HEK293 (cell line): ENCODE data around the gene GSTM4.

Experiments used
- CTCF ChIA-PET: fragments of 350-600 bp; formaldehyde crosslinking; extraction: SDS; loops from one replicate; lab custom pipeline; 2021; ENCODE audit warnings: antibody characterized with exemption; lab: Yijun Ruan, JAX
- POLR2A ChIA-PET: fragments of 300-600 bp; formaldehyde crosslinking; extraction: SDS; loops from one replicate; lab custom pipeline; 2020; ENCODE audit warnings: antibody characterized with exemption, inconsistent platforms; lab: Yijun Ruan, JAX
- H3K27ac ChIP-seq: fragments of 200-500 bp; sonication (Bioruptor generic); 2 replicates; pipeline ENCODE4 v1.5.1; 2014; ENCODE audit warnings: low read depth, low read length, control low read depth, inconsistent platforms; ENCODE audit errors: extremely low read depth
- H3K36me3 ChIP-seq, 2 experiments: fragments of 200-500 bp in 1 of 2; sonication (Bioruptor generic) in 1 of 2; 1 replicate in 1 of 2; 2 replicates in 1 of 2; pipeline ENCODE4 v1.5.1; 2014 to 2017; ENCODE audit warnings: inconsistent platforms in 2 of 2, low read length in 2 of 2; ENCODE audit not compliant: control insufficient read depth in 2 of 2, insufficient read depth in 1 of 2
- H3K4me1 ChIP-seq: fragments of 200-500 bp; sonication (Bioruptor generic); 2 replicates; pipeline ENCODE4 v1.5.1; 2014; ENCODE audit warnings: mild to moderate bottlenecking, low read length, inconsistent platforms; ENCODE audit not compliant: control insufficient read depth, insufficient read depth
- H3K4me3 ChIP-seq: 2 replicates; pipeline ENCODE4 v1.5.1; 2011; ENCODE audit warnings: low read depth, mild to moderate bottlenecking, control low read depth, low read length, moderate library complexity
- H3K9me3 ChIP-seq: fragments of 200-500 bp; sonication (Bioruptor generic); 2 replicates; pipeline ENCODE4 v1.5.1; 2014; ENCODE audit warnings: low read depth, low read length, inconsistent platforms; ENCODE audit not compliant: control insufficient read depth, insufficient read depth
- GFI1B ChIP-seq: fragments of 450-650 bp; formaldehyde crosslinking; IDR thresholded peaks from 2 replicates; pipeline ENCODE4 v1.5.1; 2016; ENCODE audit warnings: missing biosample characterization, missing genetic modification characterization
- GLIS2 ChIP-seq: fragments of 450-650 bp; formaldehyde crosslinking; IDR thresholded peaks from 2 replicates; pipeline ENCODE4 v1.5.1; 2016; ENCODE audit warnings: missing biosample characterization, missing genetic modification characterization
- HOXC10 ChIP-seq: sonication (generic); formaldehyde crosslinking; IDR thresholded peaks from 2 replicates; pipeline ENCODE4 v1.8.1; 2023; ENCODE audit warnings: mild to moderate bottlenecking, missing genetic modification reagents
- KLF1 ChIP-seq: fragments of 450-650 bp; formaldehyde crosslinking; IDR thresholded peaks from 2 replicates; pipeline ENCODE4 v1.5.1; 2016; ENCODE audit warnings: missing biosample characterization, missing genetic modification characterization
- SETDB1 ChIP-seq: IDR thresholded peaks from one replicate; pipeline ENCODE4 v1.6.1; 2017; ENCODE audit warnings: mild to moderate bottlenecking, low read length, moderate library complexity, mixed read lengths; ENCODE audit not compliant: insufficient read length
- SP7 ChIP-seq: fragments of 450-650 bp; formaldehyde crosslinking; IDR thresholded peaks from 2 replicates; pipeline ENCODE4 v1.5.1; 2016; ENCODE audit warnings: missing biosample characterization, missing genetic modification characterization
- ZBTB26 ChIP-seq: fragments of 450-650 bp; formaldehyde crosslinking; optimal IDR thresholded peaks from 2 replicates; pipeline ENCODE3; 2016; ENCODE audit warnings: missing biosample characterization, mild to moderate bottlenecking, missing genetic modification characterization
- ZBTB44 ChIP-seq: fragments of 450-650 bp; IDR thresholded peaks from 2 replicates; pipeline ENCODE4 v1.5.1; 2018; ENCODE audit warnings: missing biosample characterization, mild to moderate bottlenecking, missing genetic modification characterization
- ZNF114 ChIP-seq: fragments of 450-650 bp; formaldehyde crosslinking; IDR thresholded peaks from 2 replicates; pipeline ENCODE4 v1.5.0; 2017; ENCODE audit warnings: missing biosample characterization, missing genetic modification characterization
- ZNF132 ChIP-seq: fragments of 450-650 bp; formaldehyde crosslinking; IDR thresholded peaks from 2 replicates; pipeline ENCODE4 v1.5.1; 2017; ENCODE audit warnings: missing biosample characterization, missing genetic modification characterization, borderline replicate concordance
- ZNF280D ChIP-seq: fragments of 450-650 bp; formaldehyde crosslinking; IDR thresholded peaks from 2 replicates; pipeline ENCODE4 v1.5.1; 2016; ENCODE audit warnings: missing biosample characterization, missing genetic modification characterization
- ZNF335 ChIP-seq: fragments of 450-650 bp; formaldehyde crosslinking; conservative IDR thresholded peaks from 2 replicates; pipeline ENCODE4 v1.5.1; 2016; ENCODE audit warnings: missing biosample characterization, missing genetic modification characterization
- ZNF404 ChIP-seq: fragments of 450-650 bp; formaldehyde crosslinking; IDR thresholded peaks from 2 replicates; pipeline ENCODE4 v1.5.1; 2017; ENCODE audit warnings: missing biosample characterization, missing genetic modification characterization
- ZNF423 ChIP-seq: fragments of 450-650 bp; formaldehyde crosslinking; IDR thresholded peaks from 2 replicates; pipeline ENCODE4 v1.5.1; 2016; ENCODE audit warnings: missing biosample characterization, missing genetic modification characterization
- ZNF558 ChIP-seq: fragments of 450-650 bp; formaldehyde crosslinking; IDR thresholded peaks from 2 replicates; pipeline ENCODE4 v1.5.1; 2016; ENCODE audit warnings: missing biosample characterization, missing genetic modification characterization
- ZNF600 ChIP-seq: fragments of 450-650 bp; formaldehyde crosslinking; IDR thresholded peaks from 2 replicates; pipeline ENCODE4 v1.5.1; 2016; ENCODE audit warnings: missing biosample characterization, missing genetic modification characterization
- ZNF664 ChIP-seq: fragments of 450-650 bp; formaldehyde crosslinking; IDR thresholded peaks from 2 replicates; pipeline ENCODE4 v1.5.1; 2016; ENCODE audit warnings: missing biosample characterization, missing genetic modification characterization
- ZNF677 ChIP-seq: fragments of 450-650 bp; IDR thresholded peaks from 2 replicates; pipeline ENCODE4 v1.5.0; 2018; ENCODE audit warnings: missing biosample characterization, mild to moderate bottlenecking, missing genetic modification characterization, moderate library complexity
- ZNF830 ChIP-seq: fragments of 450-650 bp; IDR thresholded peaks from 2 replicates; pipeline ENCODE4 v1.5.0; 2018; ENCODE audit warnings: missing biosample characterization, missing genetic modification characterization, low read depth, mild to moderate bottlenecking, moderate library complexity
- TF ChIP-seq, protein P1 (sequence below): fragments of 450-650 bp; formaldehyde crosslinking; IDR thresholded peaks from 2 replicates; pipeline ENCODE4 v1.5.1; 2017; ENCODE audit warnings: missing biosample characterization, missing genetic modification characterization
- TF ChIP-seq, protein P2 (sequence below): fragments of 450-650 bp; formaldehyde crosslinking; IDR thresholded peaks from 2 replicates; pipeline ENCODE4 v1.5.1; 2016; ENCODE audit warnings: missing biosample characterization, missing genetic modification characterization
- TF ChIP-seq, protein P3 (sequence below): fragments of 450-650 bp; formaldehyde crosslinking; IDR thresholded peaks from 2 replicates; pipeline ENCODE4 v1.5.1; 2016; ENCODE audit warnings: missing biosample characterization, missing genetic modification characterization

The GSTM4 gene

GRCh38 chr1:109625601-109626560, 30.0 kb upstream of the GSTM4 start:
- TF ChIP-seq ZNF404 (no peak), ZNF830 (tag by site-specific recombination) (no peak), ZNF677 (tag by site-specific recombination) (no peak), ZNF664 (tag by site-specific recombination) (no peak), HOXC10 (CRISPR knock-in tag) (no peak), ZNF132 (no peak), ZNF423 (tag by site-specific recombination) (no peak)
- POLR2A ChIA-PET, result no interaction called here
- Histone ChIP-seq H3K4me3 (no peak overlapping the region), H3K36me3 (peaks cover 4 to 57% of the 10 kb centered on the region in 2 experiments; a peak in 2 of 3 replicates), H3K9me3 (no peaks in the 10 kb centered on the region), H3K27ac (no peak overlapping the region), H3K4me1 (peaks cover 4% of the 10 kb centered on the region; the same call in 1 of the 2 replicates)
- CTCF ChIA-PET, result interaction anchor here (0.9 kb wide), 2 partner anchors 8 to 14 kb away, joined by 3 read pairs; no protein-coding TSS in a partner anchor

DNA sequence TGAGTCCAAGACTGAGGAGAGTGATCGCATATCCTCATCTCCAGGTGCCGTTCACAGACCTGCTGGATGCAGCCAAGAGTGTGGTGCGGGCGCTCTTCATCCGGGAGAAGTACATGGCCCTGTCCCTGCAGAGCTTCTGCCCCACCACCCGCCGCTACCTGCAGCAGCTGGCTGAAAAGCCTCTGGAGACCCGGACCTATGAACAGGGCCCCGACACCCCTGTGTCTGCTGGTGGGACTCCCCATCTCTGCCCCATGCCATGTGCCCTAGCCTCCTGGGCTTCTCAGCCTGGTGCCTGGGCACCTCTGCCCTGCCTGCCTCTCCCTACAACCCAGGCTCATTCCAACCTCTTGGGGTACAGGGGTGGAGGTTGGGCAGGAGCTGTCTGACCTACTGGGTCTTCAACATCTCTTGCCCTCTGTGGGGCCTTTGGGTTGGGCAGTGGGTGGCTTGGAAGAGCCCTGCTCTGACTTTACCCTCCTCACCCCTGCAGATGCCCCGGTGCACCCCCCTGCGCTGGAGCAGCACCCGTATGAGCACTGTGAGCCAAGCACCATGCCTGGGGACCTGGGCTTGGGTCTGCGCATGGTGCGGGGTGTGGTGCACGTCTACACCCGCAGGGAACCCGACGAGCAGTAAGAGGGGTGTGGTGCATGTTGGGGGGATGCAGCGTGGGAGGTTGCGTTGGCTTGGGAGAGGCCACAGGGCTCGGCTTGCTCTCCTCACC, 29.1 kb upstream of the GSTM4 start:
- Histone ChIP-seq H3K27ac (no peak overlapping the region), H3K4me3 (no peak overlapping the region), H3K9me3 (no peaks in the 10 kb centered on the region), H3K4me1 (no peaks in the 10 kb centered on the region), H3K36me3 (peaks cover 4 to 66% of the 10 kb centered on the region in 2 experiments; a peak in 2 of 3 replicates)
- CTCF ChIA-PET, result interaction anchor here (0.7 to 5.1 kb wide), 3 partner anchors 13 to 81 kb away, joined by 3 to 34 read pairs (median 10); partner anchors contain the start of gene GNAI3
- POLR2A ChIA-PET, result no interaction called here
- no peak for TF ChIP-seq ZNF280D (tag by site-specific recombination)
- no peak for TF ChIP-seq ZNF114
- TF ChIP-seq, protein P1, sequence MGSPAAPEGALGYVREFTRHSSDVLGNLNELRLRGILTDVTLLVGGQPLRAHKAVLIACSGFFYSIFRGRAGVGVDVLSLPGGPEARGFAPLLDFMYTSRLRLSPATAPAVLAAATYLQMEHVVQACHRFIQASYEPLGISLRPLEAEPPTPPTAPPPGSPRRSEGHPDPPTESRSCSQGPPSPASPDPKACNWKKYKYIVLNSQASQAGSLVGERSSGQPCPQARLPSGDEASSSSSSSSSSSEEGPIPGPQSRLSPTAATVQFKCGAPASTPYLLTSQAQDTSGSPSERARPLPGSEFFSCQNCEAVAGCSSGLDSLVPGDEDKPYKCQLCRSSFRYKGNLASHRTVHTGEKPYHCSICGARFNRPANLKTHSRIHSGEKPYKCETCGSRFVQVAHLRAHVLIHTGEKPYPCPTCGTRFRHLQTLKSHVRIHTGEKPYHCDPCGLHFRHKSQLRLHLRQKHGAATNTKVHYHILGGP (tag by site-specific recombination), result no peak
- TF ChIP-seq ZNF600, result no peak
- no peak for TF ChIP-seq GFI1B (tag by site-specific recombination)
- TF ChIP-seq, protein P2, sequence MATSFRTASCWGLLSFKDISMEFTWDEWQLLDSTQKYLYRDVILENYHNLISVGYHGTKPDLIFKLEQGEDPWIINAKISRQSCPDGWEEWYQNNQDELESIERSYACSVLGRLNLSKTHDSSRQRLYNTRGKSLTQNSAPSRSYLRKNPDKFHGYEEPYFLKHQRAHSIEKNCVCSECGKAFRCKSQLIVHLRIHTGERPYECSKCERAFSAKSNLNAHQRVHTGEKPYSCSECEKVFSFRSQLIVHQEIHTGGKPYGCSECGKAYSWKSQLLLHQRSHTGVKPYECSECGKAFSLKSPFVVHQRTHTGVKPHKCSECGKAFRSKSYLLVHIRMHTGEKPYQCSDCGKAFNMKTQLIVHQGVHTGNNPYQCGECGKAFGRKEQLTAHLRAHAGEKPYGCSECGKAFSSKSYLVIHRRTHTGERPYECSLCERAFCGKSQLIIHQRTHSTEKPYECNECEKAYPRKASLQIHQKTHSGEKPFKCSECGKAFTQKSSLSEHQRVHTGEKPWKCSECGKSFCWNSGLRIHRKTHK (tag by site-specific recombination), result no peak
- TF ChIP-seq, protein P3, sequence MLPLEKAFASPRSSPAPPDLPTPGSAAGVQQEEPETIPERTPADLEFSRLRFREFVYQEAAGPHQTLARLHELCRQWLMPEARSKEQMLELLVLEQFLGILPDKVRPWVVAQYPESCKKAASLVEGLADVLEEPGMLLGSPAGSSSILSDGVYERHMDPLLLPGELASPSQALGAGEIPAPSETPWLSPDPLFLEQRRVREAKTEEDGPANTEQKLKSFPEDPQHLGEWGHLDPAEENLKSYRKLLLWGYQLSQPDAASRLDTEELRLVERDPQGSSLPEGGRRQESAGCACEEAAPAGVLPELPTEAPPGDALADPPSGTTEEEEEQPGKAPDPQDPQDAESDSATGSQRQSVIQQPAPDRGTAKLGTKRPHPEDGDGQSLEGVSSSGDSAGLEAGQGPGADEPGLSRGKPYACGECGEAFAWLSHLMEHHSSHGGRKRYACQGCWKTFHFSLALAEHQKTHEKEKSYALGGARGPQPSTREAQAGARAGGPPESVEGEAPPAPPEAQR (tag by site-specific recombination), result no peak
- no peak for TF ChIP-seq GLIS2
- TF ChIP-seq ZNF558, result no peak
- TF ChIP-seq ZNF423 (tag by site-specific recombination), result no peak
- TF ChIP-seq ZBTB44 (tag by site-specific recombination), result no peak
- no peak for TF ChIP-seq SP7 (tag by site-specific recombination)
- no peak for TF ChIP-seq KLF1 (tag by site-specific recombination)
- TF ChIP-seq ZNF335 (tag by site-specific recombination), result no peak
- TF ChIP-seq ZBTB26 (tag by site-specific recombination), result no peak
- TF ChIP-seq SETDB1, result no peak
